ENCODE data around the gene SRA1.

Gene SRA1

GRCh38 chr5:140550147-140551079, 6.9 kb downstream of the SRA1 start:
- FAIRE-seq: no peak

GRCh38 chr5:140549237-140550144, 7.8 kb downstream of the SRA1 start:
- DNase-seq (ENCODE audit: insufficient read length, low spot score): no peak
- FAIRE-seq: no peak
- TF ChIP-seq CTCF (IDR thresholded peaks at IDR 0.05; ENCODE audit: insufficient read depth, missing control alignments): no peak

More at GRCh38 chr5:140550147-140551079, 6.9 kb downstream of the SRA1 start:
- DNase-seq (ENCODE audit: insufficient read length, low spot score): no peak
- TF ChIP-seq CTCF (IDR thresholded peaks at IDR 0.05; ENCODE audit: insufficient read depth, missing control alignments): no peak

GRCh38 chr5:140548791-140549190, 8.5 kb downstream of the SRA1 start:
- no peak for TF ChIP-seq CTCF (IDR thresholded peaks at IDR 0.05; ENCODE audit: insufficient read depth, missing control alignments)
- FAIRE-seq: no peak
- DNase-seq (ENCODE audit: insufficient read length, low spot score): no peak

GRCh38 chr5:140548300-140548688, 9.0 kb downstream of the SRA1 start:
- TF ChIP-seq CTCF (IDR thresholded peaks at IDR 0.05; ENCODE audit: insufficient read depth, missing control alignments): no peak
- FAIRE-seq (no peak), DNase-seq (ENCODE audit: insufficient read length, low spot score) (no peak)

- no peak for TF ChIP-seq CTCF (IDR thresholded peaks at IDR 0.05; ENCODE audit: insufficient read depth, missing control alignments)
- peak; percentile 50 for DNase-seq (ENCODE audit: insufficient read length, low spot score)
- no peak for FAIRE-seq
Measured at GRCh38 chr5:140547508-140548299, 9.6 kb downstream of the SRA1 start, which contains the start of gene EIF4EBP3. Gene EIF4EBP3 (plus strand): TSS chr5:140547662. CDS start chr5:140547738, 76 bp downstream.

GRCh38 chr5:140546851-140547507, 10.3 kb downstream of the SRA1 start:
- no peak for TF ChIP-seq CTCF (IDR thresholded peaks at IDR 0.05; ENCODE audit: insufficient read depth, missing control alignments)
- FAIRE-seq (no peak), DNase-seq (ENCODE audit: insufficient read length, low spot score) (no peak)

All from D721Med (cell line).